ENCODE data around the gene USPL1.
"Not testable (repeated sequence)": the region's sequence is repeated elsewhere in the genome, so short reads cannot be mapped to it uniquely, and the experiment has no call there.

USPL1 gene

DNA sequence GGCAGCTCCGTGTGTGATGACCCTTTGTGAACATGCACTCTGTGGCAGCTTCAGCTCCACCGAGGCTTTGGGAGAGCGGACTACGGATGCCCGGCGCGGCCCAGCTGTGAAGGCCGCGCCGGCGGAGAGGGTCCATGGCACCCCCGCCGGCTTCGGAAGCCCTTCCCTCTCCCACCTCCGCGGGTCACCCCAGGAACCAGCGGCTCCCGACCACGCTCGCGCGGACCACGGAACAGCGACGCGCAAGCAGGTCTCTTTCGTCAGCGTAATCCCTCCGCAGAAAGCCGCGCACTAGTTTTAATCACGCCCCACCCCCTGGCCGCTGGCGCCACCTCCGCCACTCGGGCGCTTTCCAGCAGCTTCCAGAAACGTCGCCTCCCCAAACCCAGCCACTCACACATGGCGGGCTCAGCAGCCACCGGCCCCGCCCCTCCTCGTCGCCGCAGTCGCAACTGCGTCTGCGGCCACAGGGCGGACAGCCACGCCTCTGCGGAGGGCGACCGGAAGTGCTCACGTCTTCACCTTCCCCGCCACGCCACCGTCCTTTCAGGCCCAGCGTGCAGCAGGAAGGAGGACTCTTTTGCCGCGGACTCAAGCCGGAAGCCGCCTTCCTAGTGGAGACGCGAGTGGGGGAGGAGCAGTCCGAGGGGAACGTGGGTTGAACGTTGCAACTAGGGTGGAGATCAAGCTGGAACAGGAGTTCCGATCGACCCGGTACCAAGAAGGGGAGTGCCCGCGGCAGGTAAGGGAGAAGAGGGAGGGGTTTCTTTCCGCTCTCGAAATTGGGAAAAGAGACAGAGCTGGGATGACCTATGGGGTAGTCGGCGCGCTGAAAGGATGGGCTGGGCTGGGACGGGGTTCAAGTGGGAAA lies at the start of gene USPL1:
USPL1 (plus strand) TSS at position 606 of the 871 bp plus-strand sequence. CDS start 3,221 bp downstream, outside the sequence.
- DNase-seq (ENCODE audit: low spot score), result peak; percentile 98

DNA sequence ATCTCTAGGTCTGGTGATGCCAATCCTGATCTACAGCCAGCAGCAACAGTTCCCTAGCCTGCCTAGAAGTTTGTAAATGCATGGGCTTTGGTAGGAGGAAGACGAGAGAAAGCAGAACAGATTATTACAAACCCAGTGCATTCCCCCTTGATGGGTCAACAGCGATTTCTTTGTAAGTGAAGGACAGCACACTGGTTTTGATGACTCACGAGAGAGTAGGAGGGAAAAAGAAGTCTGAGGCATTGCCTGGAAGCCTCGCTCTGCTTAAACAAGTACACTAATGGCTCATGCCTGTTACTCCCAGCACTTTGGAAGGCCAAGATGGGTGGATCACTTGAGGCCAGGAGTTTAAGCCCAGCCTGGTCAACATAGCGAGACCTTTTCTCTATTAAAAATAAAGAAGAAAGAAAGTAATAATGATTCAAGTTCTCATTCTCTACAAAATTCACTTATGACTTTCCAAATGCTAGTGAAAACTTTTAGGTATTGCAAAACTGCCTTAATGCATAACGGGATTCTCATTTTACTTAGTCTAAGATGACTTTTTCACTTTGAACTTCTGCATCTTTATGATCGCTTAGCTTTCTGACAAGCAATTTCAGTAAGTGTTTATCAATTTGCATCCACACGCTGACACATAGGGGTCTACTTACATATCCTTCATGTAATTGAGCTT lies 47.7 kb upstream of the USPL1 start:
- DNase-seq (ENCODE audit: low spot score), result peak; percentile 85

DNA sequence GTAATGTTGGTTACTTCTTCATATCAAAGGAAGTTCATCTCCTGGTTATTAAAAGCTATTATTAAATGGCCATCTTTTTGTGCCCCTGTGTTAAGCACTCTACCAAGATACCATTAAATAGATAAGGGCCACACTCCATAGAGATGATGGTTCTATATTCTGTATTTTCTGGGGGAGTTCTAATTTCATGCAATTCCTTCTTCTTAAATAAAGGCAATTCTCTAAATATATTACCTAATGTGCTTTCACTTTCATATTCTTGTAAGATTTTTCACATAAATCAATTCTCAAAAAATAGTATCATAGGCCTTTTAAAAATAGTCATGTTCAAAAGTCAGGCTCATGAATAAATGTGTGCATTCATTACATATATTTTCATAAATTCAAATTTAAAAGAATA lies 47.0 kb upstream of the USPL1 start:
- DNase-seq (ENCODE audit: low spot score), result no peak

DNA sequence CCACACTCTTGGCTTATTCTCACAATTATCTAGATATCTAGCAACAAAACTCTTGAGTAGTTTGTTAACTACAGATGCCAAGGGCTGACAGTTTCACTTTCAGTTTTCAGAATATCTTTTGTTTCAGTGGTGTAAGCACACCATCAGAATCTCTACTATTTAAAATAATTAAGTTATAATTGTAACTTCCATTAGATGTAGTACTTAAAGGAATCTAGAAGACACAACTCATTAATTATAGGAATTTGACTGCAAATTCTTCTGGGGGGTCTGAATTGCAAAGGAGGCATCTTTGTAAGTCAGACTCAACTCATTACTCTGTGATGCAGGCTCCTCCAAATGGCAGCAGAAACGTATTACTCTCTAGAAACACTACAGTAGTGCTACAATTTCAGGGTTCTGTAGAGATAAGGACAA lies 44.9 kb upstream of the USPL1 start:
- DNase-seq (ENCODE audit: low spot score), result peak; percentile 47

DNA sequence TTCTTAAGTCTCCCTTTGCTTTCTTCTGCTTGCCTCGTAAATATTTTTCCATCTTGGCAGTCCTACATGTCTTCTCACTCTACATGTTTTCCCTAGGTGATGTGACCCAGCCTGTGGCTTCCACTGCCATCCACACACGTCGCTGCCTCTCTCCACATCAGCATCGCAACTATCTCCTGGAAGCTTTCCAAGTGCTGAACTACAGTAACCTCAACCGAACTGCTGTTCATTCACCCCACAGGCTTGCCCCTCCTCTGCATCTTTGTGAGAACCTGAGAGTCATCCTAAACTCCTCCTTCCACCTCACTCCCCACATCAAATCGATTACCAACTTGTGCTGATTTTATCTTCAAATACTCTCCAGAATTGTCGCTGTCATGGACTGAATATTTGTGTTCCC lies 41.2 kb upstream of the USPL1 start:
- DNase-seq (ENCODE audit: low spot score), result no peak

DNA sequence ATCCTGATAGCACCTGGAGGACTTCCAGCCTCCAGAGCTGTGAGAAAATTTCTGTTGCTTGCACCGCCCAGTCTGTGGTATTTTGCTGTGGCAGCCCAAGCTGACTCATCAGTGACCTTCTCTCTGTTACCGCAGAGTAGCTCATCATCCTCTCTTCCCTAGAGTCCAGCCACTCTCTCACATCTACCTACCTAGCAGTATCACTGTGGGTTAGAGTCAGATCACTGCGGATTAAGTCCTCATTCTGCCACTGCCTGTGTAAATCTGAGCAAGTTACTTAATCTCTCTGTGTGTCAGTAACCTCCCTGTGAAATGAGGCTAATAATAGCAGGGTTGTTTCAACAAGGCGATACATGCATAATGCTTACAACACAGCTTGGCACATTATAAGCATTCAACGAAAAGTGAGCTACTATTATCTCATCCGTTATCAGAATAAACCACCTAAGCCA lies 40.3 kb upstream of the USPL1 start:
- DNase-seq (ENCODE audit: low spot score), result peak; percentile 85

DNA sequence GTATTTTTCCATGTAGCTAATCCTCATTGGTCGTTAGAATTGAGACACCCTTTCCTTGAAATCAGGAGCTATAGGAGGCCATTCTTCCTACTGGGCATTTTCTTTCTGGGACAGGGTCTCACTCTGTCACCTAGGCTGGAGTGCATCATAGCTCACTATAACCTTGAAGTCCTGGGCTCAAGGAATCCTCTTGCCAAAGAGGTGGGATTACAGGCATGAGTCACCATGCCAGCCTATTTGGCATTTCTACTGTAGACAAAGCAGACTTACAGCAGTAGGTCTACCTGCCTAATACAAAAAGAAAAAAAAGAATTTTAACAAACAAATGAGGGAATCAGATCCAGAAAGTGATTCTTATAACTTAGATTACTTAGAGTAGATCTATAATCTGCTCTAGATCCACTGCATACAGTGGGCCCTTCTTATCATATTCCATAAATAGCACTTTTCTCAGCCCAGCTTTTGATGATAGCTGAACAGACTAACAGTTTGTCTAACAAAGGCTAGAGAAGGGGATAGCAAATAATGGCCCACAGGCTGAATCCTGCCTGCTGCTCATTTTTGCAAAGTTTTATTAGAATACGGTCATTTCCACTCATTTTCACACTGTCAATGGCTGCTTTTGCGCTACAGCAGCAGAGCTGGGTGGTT lies 36.7 kb upstream of the USPL1 start:
- no peak for DNase-seq (ENCODE audit: low spot score)

DNA sequence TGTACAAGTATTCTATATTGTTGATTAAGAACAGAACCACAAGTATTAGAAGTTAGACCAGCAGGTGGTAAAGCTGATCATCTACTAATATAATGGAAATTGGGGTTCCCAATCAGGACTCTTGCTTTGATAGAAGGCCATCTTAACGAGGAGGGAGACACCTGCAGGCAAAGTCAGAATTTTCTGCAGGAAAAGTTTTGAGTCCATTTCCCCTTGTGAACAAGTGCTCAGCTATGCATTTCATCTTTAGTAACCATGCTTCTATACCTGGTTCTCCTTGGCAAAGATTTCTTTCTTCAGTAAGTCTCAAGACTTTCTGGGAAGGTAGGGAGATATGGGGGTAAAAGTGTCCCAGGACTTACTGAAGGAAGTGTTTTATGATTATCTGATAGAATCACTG lies 36.1 kb upstream of the USPL1 start:
- DNase-seq (ENCODE audit: low spot score), result peak; percentile 27

DNA sequence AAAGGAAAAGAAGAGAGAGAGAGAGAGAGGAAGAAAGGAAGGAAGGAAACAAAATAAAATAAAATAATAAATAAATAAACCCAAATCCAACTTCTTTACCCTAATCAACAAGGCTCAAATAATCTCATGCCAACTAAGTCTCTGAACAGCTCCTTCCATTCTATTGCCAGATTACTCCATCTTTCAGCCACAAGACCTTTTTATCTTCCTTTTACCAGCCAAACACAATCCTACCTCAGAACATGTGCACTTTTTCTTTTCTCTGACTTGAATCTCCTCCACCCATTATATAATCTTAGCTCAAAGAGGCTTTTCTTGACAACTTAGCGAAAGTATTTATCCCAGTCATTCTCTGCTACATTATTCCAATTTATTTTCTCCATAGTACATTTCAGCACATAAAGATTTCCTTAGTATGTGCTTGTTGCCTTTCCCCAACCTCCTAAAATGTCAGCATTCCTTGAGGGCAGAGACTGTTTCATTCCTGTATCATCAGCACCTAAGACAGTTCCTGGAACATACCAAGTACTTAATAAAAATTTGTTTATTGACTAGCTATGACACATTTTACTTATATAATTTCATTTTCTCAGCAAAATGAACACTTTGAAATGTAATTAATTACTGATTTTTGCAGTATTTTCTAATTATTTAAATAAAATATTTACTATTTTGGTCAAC lies 33.5 kb upstream of the USPL1 start:
- DNase-seq (ENCODE audit: low spot score), result no peak

DNA sequence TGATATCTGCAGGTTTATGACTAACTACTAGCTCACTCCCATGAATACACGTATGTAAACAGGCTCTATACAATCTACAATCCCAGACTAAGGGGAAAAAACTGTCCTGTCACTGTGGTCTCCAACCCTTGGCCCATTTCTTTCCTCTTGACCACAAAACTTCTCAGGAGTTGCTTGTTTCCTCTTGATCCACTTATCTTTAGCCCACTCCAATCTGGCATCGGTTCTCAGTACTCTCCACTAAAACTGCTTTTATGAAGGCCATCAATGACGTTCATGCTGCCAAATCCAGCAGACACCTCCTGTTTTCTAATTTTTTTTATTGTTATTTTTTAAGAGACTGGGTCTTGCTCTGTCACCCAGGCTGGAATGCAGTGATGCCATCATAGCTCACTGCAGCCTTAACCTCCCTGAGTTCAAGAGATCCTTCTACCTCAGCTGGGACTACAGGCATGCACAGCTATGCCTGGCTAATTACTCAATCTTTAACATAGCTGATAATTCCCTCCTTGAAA lies 31.9 kb upstream of the USPL1 start:
- DNase-seq (ENCODE audit: low spot score), result no peak

DNA sequence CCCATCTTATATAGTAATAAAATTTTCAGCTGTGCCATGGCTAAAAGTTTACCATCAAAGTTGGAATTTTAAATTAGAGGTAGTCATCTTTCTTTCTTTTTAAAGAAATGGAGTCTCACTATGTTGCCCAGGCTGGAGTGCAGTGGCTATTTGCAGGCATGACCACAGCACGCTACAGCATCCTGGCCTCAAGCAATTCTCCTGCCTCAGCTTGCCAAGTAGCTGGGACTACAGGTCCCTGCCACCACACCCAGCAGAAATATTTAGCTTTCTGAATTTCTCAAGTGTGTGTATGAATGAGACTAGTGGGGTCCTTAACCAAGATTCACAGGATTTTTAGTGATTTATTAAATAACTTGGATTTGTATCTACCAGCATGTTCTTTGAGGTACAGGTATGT lies 30.5 kb upstream of the USPL1 start:
- no peak for DNase-seq (ENCODE audit: low spot score)

DNA sequence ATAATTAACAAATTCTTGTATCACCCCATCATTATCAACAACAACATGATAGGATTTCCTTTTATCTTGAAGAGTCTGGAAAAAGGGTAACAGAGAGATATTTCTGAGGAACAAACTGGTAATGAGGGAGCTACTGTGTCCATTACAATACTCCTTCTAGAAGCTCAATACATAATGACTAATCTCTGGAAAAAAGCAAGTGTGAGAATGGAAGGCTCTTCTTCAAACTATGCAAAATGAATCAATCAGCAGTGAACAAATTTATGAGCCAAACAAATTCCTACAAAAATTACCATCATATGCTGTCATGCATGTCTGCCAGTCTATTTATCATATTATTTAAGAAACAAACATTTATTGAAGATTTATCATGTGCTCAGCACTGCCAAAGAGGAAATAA lies 30.0 kb upstream of the USPL1 start:
- DNase-seq (ENCODE audit: low spot score), result no peak

DNA sequence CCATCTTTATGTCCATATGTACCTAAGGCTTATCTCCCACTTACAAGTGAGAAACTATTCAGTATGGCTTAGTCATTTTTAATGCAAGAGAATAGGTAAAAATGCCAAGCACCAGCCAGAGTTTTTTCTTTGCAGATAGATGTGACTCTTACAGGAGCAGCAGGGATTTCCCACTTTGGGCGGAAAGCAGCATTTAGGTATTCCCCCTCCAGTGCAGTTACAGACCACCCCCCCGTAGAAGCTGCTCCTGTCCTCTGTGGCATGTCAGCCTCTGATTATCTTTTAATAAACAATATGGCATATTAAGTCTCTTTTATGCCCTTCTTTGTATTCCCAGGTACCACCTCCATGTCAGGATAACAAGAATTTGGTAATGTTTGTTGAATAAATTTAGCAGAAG lies 24.7 kb upstream of the USPL1 start:
- no peak for DNase-seq (ENCODE audit: low spot score)

DNA sequence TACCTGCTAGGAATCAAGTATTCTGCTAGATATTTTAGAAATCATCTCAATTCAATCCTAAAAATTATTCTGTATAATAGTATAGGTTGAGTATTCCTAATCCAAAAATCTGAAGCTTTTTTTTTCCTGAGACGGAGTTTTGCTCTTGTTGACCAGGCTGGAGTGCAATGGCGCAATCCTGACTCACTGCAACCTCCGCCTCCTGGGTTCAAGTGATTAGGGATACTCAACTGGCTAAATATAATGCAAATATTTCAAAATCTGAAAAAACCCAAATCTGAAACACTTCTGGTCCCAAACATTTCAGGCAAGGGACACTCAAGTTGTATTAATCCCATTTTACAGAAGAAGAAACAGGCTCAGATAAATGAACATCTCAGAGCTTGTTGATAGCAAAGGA lies 17.2 kb upstream of the USPL1 start:
- no peak for DNase-seq (ENCODE audit: low spot score)

DNA sequence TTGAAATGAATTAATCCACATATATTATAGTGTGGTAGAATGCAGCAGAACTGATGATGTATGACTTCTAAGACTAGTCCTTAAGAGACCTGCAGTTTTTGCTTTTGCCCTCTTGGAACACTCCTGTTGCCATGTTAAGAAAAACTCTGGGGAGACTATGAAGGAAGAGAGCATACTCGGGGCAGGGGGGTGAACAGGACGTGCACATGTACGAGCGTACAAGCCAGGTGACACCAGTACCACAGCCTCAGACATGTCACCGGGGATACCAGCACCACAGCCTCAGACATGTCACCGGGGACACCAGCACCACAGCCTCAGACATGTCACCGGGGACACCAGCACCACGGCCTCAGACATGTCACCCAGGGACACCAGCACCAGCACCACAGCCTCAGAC lies 15.9 kb upstream of the USPL1 start:
- no peak for DNase-seq (ENCODE audit: low spot score)

DNA sequence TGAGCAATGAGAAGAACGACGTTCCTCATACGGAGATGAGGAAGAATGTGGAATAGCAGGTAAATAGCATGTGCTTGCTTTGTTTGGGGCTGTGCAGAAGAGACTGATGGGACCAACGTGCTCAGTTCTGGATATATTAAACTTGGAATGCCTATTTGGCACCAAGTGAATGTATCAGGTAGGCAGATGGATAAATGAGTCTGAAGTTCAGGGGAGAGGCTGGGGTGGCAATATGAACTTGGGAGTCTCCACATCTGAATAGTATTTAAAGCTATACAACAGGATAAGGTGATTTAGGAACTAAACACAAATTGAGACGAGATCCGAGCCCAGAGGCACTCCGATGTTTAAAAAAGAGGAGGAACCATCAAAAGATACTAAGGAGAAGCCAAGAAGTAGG lies 12.7 kb upstream of the USPL1 start:
- no peak for DNase-seq (ENCODE audit: low spot score)

DNA sequence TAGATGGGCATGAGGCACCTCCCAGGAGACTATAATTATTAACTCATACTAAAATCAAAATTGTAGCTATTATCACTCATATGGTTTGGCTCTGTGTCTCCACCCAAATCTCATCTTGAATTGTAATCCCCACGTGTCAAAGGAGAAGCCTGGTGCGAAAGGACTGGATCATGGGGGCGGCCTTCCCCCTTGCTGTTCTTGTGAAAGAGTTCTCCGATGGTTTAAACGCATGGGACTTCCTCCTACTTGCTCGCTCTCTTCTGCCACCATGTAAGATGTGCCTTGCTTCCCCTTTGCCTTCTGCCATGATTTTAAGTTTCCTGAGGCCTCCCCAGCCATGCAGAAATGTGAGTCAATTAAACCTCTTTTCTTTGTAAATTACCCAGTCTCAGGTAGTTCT lies 10.5 kb upstream of the USPL1 start:
- not testable (repeated sequence) for DNase-seq (ENCODE audit: low spot score)

DNA sequence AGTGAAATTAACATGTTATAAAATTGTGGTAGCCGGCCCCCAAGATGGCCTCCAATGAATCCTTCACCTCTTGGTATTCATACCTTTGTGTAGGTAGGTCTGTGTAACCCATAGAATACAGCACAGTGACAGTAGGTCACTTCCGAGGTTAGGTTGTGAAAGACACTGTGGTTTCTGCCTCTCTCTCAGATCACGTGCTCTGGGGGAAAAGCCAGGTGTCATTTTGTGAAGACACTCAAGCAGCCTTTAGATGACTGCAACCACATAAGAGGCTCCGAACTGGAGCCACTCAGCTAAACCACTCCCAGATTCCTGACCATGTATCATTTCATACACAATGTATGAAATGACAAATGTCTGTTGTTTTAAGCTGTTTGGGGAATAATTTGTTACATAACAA lies 9.8 kb upstream of the USPL1 start:
- no peak for DNase-seq (ENCODE audit: low spot score)

DNA sequence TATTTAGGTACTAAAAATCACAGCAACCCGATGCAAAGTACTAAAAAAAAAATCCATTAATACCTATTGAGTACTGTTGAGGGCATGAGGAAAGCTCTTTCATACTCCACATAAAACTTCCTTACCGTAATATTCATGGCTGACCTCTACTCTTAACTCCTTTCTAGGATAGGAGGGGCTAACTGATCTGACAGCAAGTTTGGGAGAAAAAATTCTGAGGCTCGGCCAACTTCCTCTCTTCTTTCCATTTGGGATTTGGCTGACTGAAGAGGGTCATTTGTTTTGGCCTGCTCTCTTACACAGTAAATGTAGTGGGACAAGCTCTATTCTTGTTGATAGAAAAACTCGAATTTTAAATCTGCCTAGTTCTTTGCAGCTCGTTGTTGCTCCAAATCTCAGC lies 9.4 kb upstream of the USPL1 start:
- DNase-seq (ENCODE audit: low spot score), result no peak

DNA sequence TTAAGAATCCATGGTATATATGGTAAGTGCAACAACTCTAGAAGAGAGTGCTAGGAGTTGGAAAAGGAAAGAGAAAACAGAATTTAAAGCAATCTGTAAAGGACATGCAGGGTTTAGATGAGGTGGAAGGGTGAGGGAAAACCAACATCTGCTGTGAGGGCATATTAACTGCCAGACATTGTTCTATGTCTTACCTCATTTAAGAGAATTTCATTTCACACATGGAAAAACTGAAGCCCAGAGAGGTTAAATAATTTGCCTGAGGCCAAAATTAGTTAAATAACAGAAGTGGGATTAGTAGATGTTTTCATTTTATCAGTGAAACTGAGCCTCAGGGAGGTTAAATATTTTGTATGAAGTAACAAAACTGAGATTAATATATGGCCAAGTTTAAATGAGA lies 7.4 kb upstream of the USPL1 start:
- no peak for DNase-seq (ENCODE audit: low spot score)

DNA sequence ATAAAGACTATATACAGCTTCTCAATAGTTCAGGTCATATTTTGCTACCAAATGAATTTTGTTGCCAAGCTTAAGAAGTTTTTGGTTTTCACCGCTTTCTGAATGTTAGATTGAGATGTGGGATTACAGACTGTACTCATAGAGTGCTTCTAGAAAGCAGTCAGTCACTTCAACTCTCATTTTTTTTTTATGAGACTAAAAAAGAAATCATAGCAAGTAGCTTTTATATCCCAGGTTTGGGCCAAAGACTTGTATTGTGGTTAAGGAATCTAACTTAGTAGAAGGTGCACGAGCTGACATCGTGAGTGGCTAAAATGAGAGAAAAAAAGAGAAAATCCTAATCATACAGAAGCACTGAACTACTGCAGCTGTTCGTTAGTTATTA lies 2.2 kb upstream of the USPL1 start:
- DNase-seq (ENCODE audit: low spot score), result no peak

DNA sequence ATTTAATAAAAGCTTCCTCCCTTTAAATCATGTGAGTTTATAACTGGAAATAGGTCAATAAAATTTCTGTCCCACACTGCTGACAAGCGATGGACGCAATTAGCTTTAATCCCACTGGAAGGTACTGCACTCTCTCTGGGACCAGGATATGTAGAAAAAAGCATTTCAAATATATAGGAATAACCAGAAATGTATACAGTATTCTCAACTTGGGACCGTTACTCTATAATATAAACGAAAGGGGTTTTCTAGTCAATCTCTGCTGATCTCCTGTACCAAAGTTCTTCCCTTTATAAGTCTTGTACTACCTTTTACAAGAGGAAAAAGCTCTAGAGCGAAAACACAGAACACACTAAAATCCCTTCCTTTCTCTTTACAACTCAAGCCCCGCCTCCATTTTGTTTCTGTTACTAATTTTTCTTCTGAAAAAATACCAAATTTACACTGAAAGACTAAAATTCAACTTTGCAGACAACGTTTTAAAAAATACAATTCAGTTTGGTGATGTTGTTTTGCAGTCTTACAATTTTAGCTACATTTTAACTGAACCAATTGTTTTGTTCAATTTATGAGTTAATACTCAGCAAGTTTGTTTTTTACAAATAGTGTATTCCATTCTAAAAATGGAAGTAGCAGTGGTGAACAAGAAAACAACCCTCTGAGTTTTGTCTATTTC lies 1.7 kb upstream of the USPL1 start:
- peak; percentile 13 for DNase-seq (ENCODE audit: low spot score)

Measured in AG20443 (cell line).